Liver (tissue), 9 donors: ENCODE data around the gene ITPK1. TPM values are rescaled to one million over a fixed set of nuclear protein-coding genes. Genes with fewer than 3 reads are reported as not detected.

Experiments used
- DNase-seq: peaks from one replicate; pipeline ENCODE4 v3.0.0-alpha.2; 2017; ENCODE audit warnings: low spot score
- H3K27ac ChIP-seq, 2 donors: one replicate each; pipeline ENCODE4 v1.7.0; 2013; ENCODE audit warnings: inconsistent platforms in 2 of 2, low read length in 2 of 2, control low read depth in 1 of 2, low read depth in 1 of 2, mild to moderate bottlenecking in 1 of 2
- H3K27me3 ChIP-seq, 4 donors: one replicate each; pipeline versions ENCODE4 v1.6.1 to v1.7.0; 2013; ENCODE audit warnings: low read length in 3 of 4, inconsistent platforms in 1 of 4, mild to moderate bottlenecking in 1 of 4, moderate library complexity in 1 of 4; ENCODE audit not compliant: control insufficient read depth in 4 of 4, insufficient read depth in 4 of 4
- H3K36me3 ChIP-seq, 4 donors: one replicate each; pipeline versions ENCODE4 v1.6.1 to v1.7.0; 2013; ENCODE audit warnings: low read length in 3 of 4, mild to moderate bottlenecking in 3 of 4, low read depth in 1 of 4, moderate library complexity in 1 of 4; ENCODE audit not compliant: control insufficient read depth in 4 of 4, insufficient read depth in 3 of 4
- H3K4me1 ChIP-seq, 4 donors: one replicate each; pipeline versions ENCODE4 v1.6.1 to v1.7.0; 2013; ENCODE audit warnings: low read length in 3 of 4, mild to moderate bottlenecking in 3 of 4, moderate library complexity in 1 of 4; ENCODE audit not compliant: control insufficient read depth in 4 of 4, insufficient read depth in 4 of 4
- H3K4me3 ChIP-seq, 3 donors: one replicate each; pipeline versions ENCODE4 v1.6.1 to v1.7.0; 2013; ENCODE audit warnings: low read length in 3 of 3, control low read depth in 1 of 3, low read depth in 1 of 3, mild to moderate bottlenecking in 1 of 3
- H3K9ac ChIP-seq, 2 donors: one replicate each; pipeline ENCODE4 v1.7.0; 2013; ENCODE audit warnings: low read length in 2 of 2, mild to moderate bottlenecking in 2 of 2, moderate library complexity in 2 of 2, control low read depth in 1 of 2, low read depth in 1 of 2
- H3K9me3 ChIP-seq, 4 donors: one replicate each; pipeline versions ENCODE4 v1.6.1 to v1.7.0; 2013; ENCODE audit warnings: low read length in 3 of 4; ENCODE audit not compliant: control insufficient read depth in 4 of 4
- ATF3 ChIP-seq: IDR thresholded peaks from 2 replicates; pipeline ENCODE4 v1.6.1; 2016; ENCODE audit warnings: antibody characterized with exemption
- CTCF ChIP-seq: fragments of 150-350 bp; IDR thresholded peaks from 2 replicates; pipeline ENCODE4 v1.5.1; 2017; ENCODE audit warnings: improper control_type of control experiment, low read depth, low read length; ENCODE audit not compliant: missing input control
- FOXA1 ChIP-seq: IDR thresholded peaks from 2 replicates; pipeline ENCODE4 v1.6.1; 2016; ENCODE audit warnings: antibody characterized with exemption
- FOXA2 ChIP-seq: IDR thresholded peaks from 2 replicates; pipeline ENCODE4 v1.6.1; 2016; ENCODE audit warnings: antibody characterized with exemption
- JUND ChIP-seq, 2 donors: IDR thresholded peaks; 2 replicates each; pipeline ENCODE4 v1.6.1; 2016; ENCODE audit warnings: antibody characterized with exemption in 2 of 2
- NR2F2 ChIP-seq: IDR thresholded peaks from 2 replicates; pipeline ENCODE4 v1.6.1; 2016; ENCODE audit warnings: antibody characterized with exemption
- RAD21 ChIP-seq, 2 donors: IDR thresholded peaks; 2 replicates each; pipeline ENCODE4 v1.6.1; 2016; ENCODE audit warnings: antibody characterized with exemption in 2 of 2, mild to moderate bottlenecking in 2 of 2
- RXRA ChIP-seq, 2 donors: IDR thresholded peaks; 2 replicates each; pipeline ENCODE4 v1.6.1; 2017 to 2018; ENCODE audit warnings: antibody characterized with exemption in 2 of 2, mild to moderate bottlenecking in 1 of 2
- SP1 ChIP-seq: IDR thresholded peaks from 2 replicates; pipeline ENCODE4 v1.6.1; 2018; ENCODE audit warnings: antibody characterized with exemption, mild to moderate bottlenecking
- YY1 ChIP-seq: IDR thresholded peaks from 2 replicates; pipeline ENCODE4 v1.6.1; 2016; ENCODE audit warnings: antibody characterized with exemption, mild to moderate bottlenecking
- ZBTB33 ChIP-seq: IDR thresholded peaks from 2 replicates; pipeline ENCODE4 v1.6.1; 2016; ENCODE audit warnings: antibody characterized with exemption
- WGBS: extraction: QIAGEN DNeasy Blood & Tissue Kit; methylation state at CpG from one replicate; pipeline ENCODE4 v1.1.7; 2013; 5-methylcytosine and 5-hydroxymethylcytosine counted together
- polyA plus RNA-seq, 2 donors: library from polyadenylated mRNA; stranded (reverse) in 1 of 2; unstranded in 1 of 2; fragments of 200-250 nt in 1 of 2; fragments of >200 nt in 1 of 2; fragmentation: Nextera tagmentation in 1 of 2; extraction: Ambion mirVana in 1 of 2; gene quantifications; one replicate each; pipeline versions ENCODE4 v1.2.1 to v1.2.3, GENCODE V29; 2013 to 2015
- total RNA-seq, 2 donors: library from RNA; depleted of rRNA; stranded (reverse); fragments of >200 nt; gene quantifications; one replicate each; pipeline ENCODE4 v1.2.3, GENCODE V29; 2014
- donor health status: healthy.
- donor health status: healthy.
- donor health status: healthy.
- donor health status: healthy.
- donor health status: healthy.

ITPK1 gene
- total and polyA plus RNA-seq, 4 donors, result 9.0 to 41.2 (median 20.4) TPM

- no peak for DNase-seq
- no peaks in the 10 kb centered on the region for H3K9me3 ChIP-seq
- H3K4me3 ChIP-seq, result no peak overlapping the region
- TF ChIP-seq JUND (IDR thresholded peaks at IDR 0.05), result no peak
- TF ChIP-seq YY1, result no peak
- no peak for TF ChIP-seq RAD21 (IDR thresholded peaks at IDR 0.05)
- no peak for TF ChIP-seq SP1
- no peak for TF ChIP-seq FOXA1
- no peak for TF ChIP-seq ATF3
- TF ChIP-seq ZBTB33, result no peak
- no peak for TF ChIP-seq CTCF
- TF ChIP-seq RXRA (IDR thresholded peaks at IDR 0.05), result no peak
- TF ChIP-seq NR2F2, result no peak
- 74% methylated on average over 14 of the region's 14 CpGs for WGBS
- H3K4me1 ChIP-seq, result peaks cover 0 to 4% (median 0%) of the 10 kb centered on the region in 4 donors
- H3K27ac ChIP-seq, result no peak overlapping the region
- H3K9ac ChIP-seq, result no peak overlapping the region
- peaks cover 0 to 8% (median under 1%) of the 10 kb centered on the region in 4 donors for H3K27me3 ChIP-seq
- no peaks in the 10 kb centered on the region for H3K36me3 ChIP-seq
Observed at GRCh38 chr14:92927349-92928257, 188.1 kb downstream of the ITPK1 start.

- H3K4me1 ChIP-seq, result peaks cover 0 to 4% (median 0%) of the 10 kb centered on the region in 4 donors
- TF ChIP-seq FOXA2, result no peak
- TF ChIP-seq RAD21 (IDR thresholded peaks at IDR 0.05), result no peak
- no peak for TF ChIP-seq ZBTB33
- TF ChIP-seq FOXA1, result no peak
- no peak overlapping the region for H3K9ac ChIP-seq
- no peaks in the 10 kb centered on the region for H3K9me3 ChIP-seq
- H3K36me3 ChIP-seq, result no peaks in the 10 kb centered on the region
- no peak overlapping the region for H3K27ac ChIP-seq
- H3K4me3 ChIP-seq, result no peak overlapping the region
- no peak for DNase-seq
- WGBS, result 78% methylated on average over 3 of the region's 3 CpGs
- peaks cover 0 to 8% (median under 1%) of the 10 kb centered on the region in 4 donors for H3K27me3 ChIP-seq
Observed at GRCh38 chr14:92926931-92927330, 188.8 kb downstream of the ITPK1 start.
